HG02642 (cell line): ENCODE results near the gene CPEB3.
A peak's percentile ranks its signal among the peaks of the same experiment; 100 is the strongest.
"Not testable (repeated sequence)": the region's sequence is repeated elsewhere in the genome, so short reads cannot be mapped to it uniquely, and the experiment has no call there.

Experiments
- ATAC-seq: cut with Tn5 transposase; IDR thresholded peaks from one replicate; pipeline ENCODE4 v1.9.1; 2021; ENCODE audit warnings: mild to moderate bottlenecking; ENCODE audit not compliant: unreplicated experiment, poor library complexity

CPEB3 gene

GRCh38 chr10:92290837-92291615 is at the start of gene CPEB3, which contains the start of gene MARCHF5:
Gene CPEB3, minus strand, starts transcription at chr10:92291078. Its CDS starts 50,728 bp downstream, at chr10:92240350.
Gene MARCHF5, plus strand, starts transcription at chr10:92291167. Its CDS starts 328 bp downstream, at chr10:92291495.
- peak; percentile 98 for ATAC-seq

- ATAC-seq, result not testable (repeated sequence)
These were observed 39.0 kb upstream of the CPEB3 start for GRCh38 chr10:92329927-92330326.

GRCh38 chr10:92328993-92329392 is 38.1 kb upstream of the CPEB3 start:
- no peak for ATAC-seq

- ATAC-seq, result no peak
These were observed 36.9 kb upstream of the CPEB3 start for GRCh38 chr10:92327445-92328433.

- no peak for ATAC-seq
These were observed 32.2 kb upstream of the CPEB3 start for GRCh38 chr10:92323079-92323478.

GRCh38 chr10:92316610-92317009 is 25.7 kb upstream of the CPEB3 start:
- ATAC-seq, result no peak

- no peak for ATAC-seq
These were observed 22.9 kb upstream of the CPEB3 start for GRCh38 chr10:92313750-92314149.

- ATAC-seq, result no peak
These were observed 18.4 kb upstream of the CPEB3 start for GRCh38 chr10:92309272-92309671.

- no peak for ATAC-seq
These were observed 14.5 kb upstream of the CPEB3 start for GRCh38 chr10:92305133-92306072.

GRCh38 chr10:92304061-92304460 is 13.2 kb upstream of the CPEB3 start:
- no peak for ATAC-seq

GRCh38 chr10:92303096-92303495 is 12.2 kb upstream of the CPEB3 start:
- no peak for ATAC-seq

GRCh38 chr10:92298487-92298886 is 7.6 kb upstream of the CPEB3 start:
- ATAC-seq, result no peak

- ATAC-seq, result no peak
These were observed 1.3 kb upstream of the CPEB3 start for GRCh38 chr10:92291921-92292845.

- no peak for ATAC-seq
These were observed 663 bp upstream of the CPEB3 start for GRCh38 chr10:92291616-92291865.

- peak; percentile 17 for ATAC-seq
These were observed 622 bp downstream of the CPEB3 start for GRCh38 chr10:92290076-92290836.

GRCh38 chr10:92284112-92284704 is 6.7 kb downstream of the CPEB3 start:
- no peak for ATAC-seq

GRCh38 chr10:92278996-92279696 is 11.7 kb downstream of the CPEB3 start:
- ATAC-seq, result no peak
